Heart left ventricle (tissue), 16 donors: ENCODE data around the gene ZNF783. TPM values are rescaled to one million over a fixed set of nuclear protein-coding genes. Genes with fewer than 3 reads are reported as not detected.

Experiments used
- ATAC-seq, 4 donors: fragments of 200-7000 bp; cut with Tn5 transposase; one replicate each; pipeline ENCODE4 v1.9.1; 2020 to 2022; ENCODE audit warnings: moderate library complexity in 4 of 4, mild to moderate bottlenecking in 3 of 4, moderate number of reproducible peaks in 1 of 4
- DNase-seq, 5 donors: peaks; one replicate each; pipeline ENCODE4 v3.0.0-alpha.2; 2020
- H3K27ac ChIP-seq, 12 donors: fragments of 200-600 bp; sonication (generic) in 4 of 12; one replicate each; pipeline versions ENCODE4 v1.5.0 to v1.8.0; 2016 to 2022; ENCODE audit warnings: mild to moderate bottlenecking in 2 of 12
- H3K27me3 ChIP-seq, 9 donors: fragments of 200-600 bp; sonication (generic) in 2 of 9; one replicate each; pipeline versions ENCODE4 v1.5.1 to v1.8.0; 2016 to 2022; ENCODE audit warnings: mild to moderate bottlenecking in 3 of 9
- H3K36me3 ChIP-seq, 9 donors: fragments of 200-600 bp; sonication (generic) in 2 of 9; one replicate each; pipeline versions ENCODE4 v1.5.0 to v1.8.0; 2018 to 2022; ENCODE audit warnings: mild to moderate bottlenecking in 2 of 9
- H3K4me1 ChIP-seq, 12 donors: fragments of 200-600 bp; sonication (generic) in 4 of 12; one replicate each; pipeline versions ENCODE4 v1.5.0 to v1.8.0; 2016 to 2022; ENCODE audit warnings: mild to moderate bottlenecking in 3 of 12
- H3K4me3 ChIP-seq, 12 donors: fragments of 200-600 bp; sonication (generic) in 4 of 12; one replicate each; pipeline versions ENCODE4 v1.5.0 to v1.8.0; 2017 to 2022; ENCODE audit warnings: mild to moderate bottlenecking in 9 of 12, moderate library complexity in 4 of 12
- H3K9me3 ChIP-seq, 12 donors: fragments of 200-600 bp; sonication (generic) in 4 of 12; one replicate each; pipeline versions ENCODE4 v1.5.0 to v1.8.0; 2016 to 2022; ENCODE audit warnings: mild to moderate bottlenecking in 1 of 12
- CTCF ChIP-seq, 12 donors: fragments of 200-600 bp; sonication (generic) in 4 of 12; IDR thresholded peaks; one replicate each; pipeline versions ENCODE4 v1.5.0 to v1.8.0; 2018 to 2022; ENCODE audit warnings: antibody characterized with exemption in 12 of 12, mild to moderate bottlenecking in 5 of 12
- POLR2A ChIP-seq, 2 donors: fragments of 450-650 bp; IDR thresholded peaks; one replicate each; pipeline ENCODE4 v1.6.1; 2017; ENCODE audit warnings: antibody characterized with exemption in 2 of 2, mild to moderate bottlenecking in 2 of 2, moderate library complexity in 2 of 2
- WGBS, 4 donors: extraction: QIAGEN DNeasy Blood & Tissue Kit in 2 of 4; methylation state at CpG; one replicate each; pipeline versions ENCODE4 v1.1.5 to v1.1.7; 2013 to 2018; 5-methylcytosine and 5-hydroxymethylcytosine counted together
- intact Hi-C, 10 donors: fragments of 100-400 bp; cut with DNase I; formaldehyde crosslinking; loops; one replicate each; pipeline versions ENCODE4 v1.11.1 to v1.14.2; 2022
- polyA plus RNA-seq, 2 donors: library from polyadenylated mRNA; stranded (reverse); fragments of 200-250 nt; gene quantifications; one replicate each; pipeline ENCODE4 v1.2.3, GENCODE V29; 2013
- total RNA-seq, 9 donors: library from RNA; depleted of rRNA in 2 of 9; stranded (reverse); fragments of >200 nt in 2 of 9; fragmentation: NEBNext Ultra II Directional in 3 of 9; extraction: Animal tissue kit (Norgen Biotek cat#: 25700) in 3 of 9; gene quantifications; one replicate each; pipeline versions ENCODE4 v1.1.0 to v1.2.4, GENCODE V29; 2016 to 2023
- donor health status: ischemic (EF 13 %, LVEDD 7.1; RV severe dilation, severe dysfunction).
- donor health status: healthy with polysubstance abuse.
- donor health status: DM: no; HTN: yes; CAD: no.
- donor health status: DM: no; HTN: no; CAD: no.
- donor health status: ischemic (EF 25% LVEDD 6.9; RV normal size, moderate dysfunction).
- donor health status: ischemic (EF 25% LVEDD 5.7; RV mildly dilated, moderate dysfunction).
- donor health status: healthy.
- donor health status: DM: yes; HTN: yes; CAD: no.
- donor health status: ischemic (EF 35%, LVEDD 5.7; RV mildly dilated, moderate dysfunction).
- donor health status: nonischemic (EF 11% LVEDD 7.7; RV severe dilation, severe dysfunction).
- donor health status: DM: yes; HTN: yes; CAD: no.
- donor health status: PGD.
- donor health status: ischemic (EF 29% LVEDD 5.4; RV normal size, mild dysfunction).
- donor health status: nonischemic (EF 23%, LVEDD 6.1; RV moderate dilation, normal function).

The ZNF783 gene
- total and polyA plus RNA-seq, 11 donors, result 2.8 to 9.0 (median 3.3) TPM

DNA sequence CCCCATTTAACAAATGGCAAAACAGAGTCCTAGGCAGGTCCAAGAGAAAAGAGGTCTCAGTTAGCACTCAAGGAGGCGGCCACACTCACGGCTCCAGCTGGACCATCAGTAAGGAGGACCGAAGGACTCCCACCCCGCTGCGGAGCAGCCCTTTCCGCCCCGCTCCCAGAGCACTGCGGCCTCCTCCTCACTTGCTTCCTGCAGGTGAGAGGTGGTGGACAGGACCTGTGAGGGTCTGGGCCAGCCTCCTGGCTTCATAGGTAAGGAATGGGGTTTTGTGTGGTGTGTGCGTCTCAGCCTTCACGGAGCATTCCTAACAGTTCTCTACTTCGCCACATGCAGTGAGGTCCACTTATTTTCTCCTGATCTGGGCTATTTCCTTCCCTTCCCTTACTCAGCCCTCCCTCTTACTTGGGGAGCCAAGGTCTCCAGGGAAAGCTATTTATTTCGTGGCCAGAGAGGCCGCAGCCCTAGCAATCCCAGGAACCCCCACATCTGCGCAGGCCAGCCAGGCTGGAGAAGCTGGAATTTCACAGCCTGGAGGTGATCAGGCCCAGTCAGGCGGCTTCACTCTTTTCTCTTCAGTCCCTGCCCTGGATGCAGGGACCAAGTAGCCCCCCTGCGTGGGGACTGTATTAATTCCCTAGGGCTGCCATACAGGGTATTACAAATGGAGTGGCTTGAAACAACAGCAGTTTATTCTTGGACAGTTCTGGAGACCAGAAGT is 45.9 kb downstream of the ZNF783 start:
- ATAC-seq (no peak), DNase-seq (no peak)
- 83 to 91% (median 87%) methylated on average over 16 of the region's 16 CpGs for WGBS, 4 donors
- Histone ChIP-seq H3K27me3 (no peaks in the 10 kb centered on the region), H3K4me1 (no peaks in the 10 kb centered on the region), H3K36me3 (no peaks in the 10 kb centered on the region), H3K9me3 (no peaks in the 10 kb centered on the region), H3K4me3 (no peak overlapping the region), H3K27ac (no peak overlapping the region)
- TF ChIP-seq CTCF (IDR thresholded peaks at IDR 0.05) (no peak), POLR2A (IDR thresholded peaks at IDR 0.05) (no peak)
- intact Hi-C loops, result no loop called here

- H3K9me3 ChIP-seq, result peaks cover 0 to under 1% (median 0%) of the 10 kb centered on the region in 12 donors
- ATAC-seq, result peak in 1 of 4 donors; percentile 51
- WGBS, 4 donors, result 88 to 90% (median 89%) methylated on average over 3 of the region's 3 CpGs
- intact Hi-C loops, result no loop called here
- no peaks in the 10 kb centered on the region for H3K4me1 ChIP-seq
- H3K36me3 ChIP-seq, result no peaks in the 10 kb centered on the region
- no peak for DNase-seq
- no peak overlapping the region for H3K4me3 ChIP-seq
- no peak for TF ChIP-seq POLR2A (IDR thresholded peaks at IDR 0.05)
- peak in 11 of 12 donors; percentile 9 to 56 (median 36) for TF ChIP-seq CTCF (IDR thresholded peaks at IDR 0.05)
- H3K27ac ChIP-seq, result no peak overlapping the region
- H3K27me3 ChIP-seq, result no peaks in the 10 kb centered on the region
Observed at GRCh38 chr7:149310113-149310836, 48.3 kb downstream of the ZNF783 start.

GRCh38 chr7:149310990-149311573 is 49.1 kb downstream of the ZNF783 start:
- intact Hi-C loops, result no loop called here
- no peaks in the 10 kb centered on the region for H3K36me3 ChIP-seq
- H3K27ac ChIP-seq, result no peak overlapping the region
- no peaks in the 10 kb centered on the region for H3K4me1 ChIP-seq
- H3K9me3 ChIP-seq, result peaks cover 0 to 3% (median 0%) of the 10 kb centered on the region in 12 donors
- H3K4me3 ChIP-seq, result no peak overlapping the region
- DNase-seq (no peak), ATAC-seq (no peak)
- TF ChIP-seq POLR2A (IDR thresholded peaks at IDR 0.05) (no peak), CTCF (IDR thresholded peaks at IDR 0.05) (no peak)
- 72 to 80% (median 76%) methylated on average over 4 of the region's 4 CpGs for WGBS, 4 donors
- H3K27me3 ChIP-seq, result no peaks in the 10 kb centered on the region

- Histone ChIP-seq H3K27ac (no peak overlapping the region), H3K4me1 (no peaks in the 10 kb centered on the region), H3K9me3 (peaks cover 0 to 3% (median 0%) of the 10 kb centered on the region in 12 donors), H3K27me3 (peaks cover 0 to 10% (median 0%) of the 10 kb centered on the region in 9 donors), H3K4me3 (no peak overlapping the region), H3K36me3 (no peaks in the 10 kb centered on the region)
- intact Hi-C loops, result no loop called here
- 74 to 83% (median 78%) methylated on average over 2 of the region's 2 CpGs for WGBS, 4 donors
- TF ChIP-seq CTCF (IDR thresholded peaks at IDR 0.05) (no peak), POLR2A (IDR thresholded peaks at IDR 0.05) (no peak)
- ATAC-seq (no peak), DNase-seq (no peak)
Observed at GRCh38 chr7:149313981-149314380, 52.0 kb downstream of the ZNF783 start.
